A172 (cell line): ENCODE results near the gene MAP1LC3B2. TPM values are rescaled to one million over a fixed set of nuclear protein-coding genes. Genes with fewer than 3 reads are reported as not detected.

Experiments used
- DNase-seq: peaks from one replicate; pipeline ENCODE4 v3.0.0-alpha.2; 2015; ENCODE audit warnings: low spot score
- total RNA-seq: library from RNA; depleted of rRNA; stranded (reverse); fragments of >200 nt; shearing (Covaris generic); gene quantifications from 2 replicates; pipeline ENCODE4 v1.2.3, GENCODE V29; 2014; rRNA removed

MAP1LC3B2 gene
- total RNA-seq, 1 experiment from 2014 or later: 1.8 TPM

DNA sequence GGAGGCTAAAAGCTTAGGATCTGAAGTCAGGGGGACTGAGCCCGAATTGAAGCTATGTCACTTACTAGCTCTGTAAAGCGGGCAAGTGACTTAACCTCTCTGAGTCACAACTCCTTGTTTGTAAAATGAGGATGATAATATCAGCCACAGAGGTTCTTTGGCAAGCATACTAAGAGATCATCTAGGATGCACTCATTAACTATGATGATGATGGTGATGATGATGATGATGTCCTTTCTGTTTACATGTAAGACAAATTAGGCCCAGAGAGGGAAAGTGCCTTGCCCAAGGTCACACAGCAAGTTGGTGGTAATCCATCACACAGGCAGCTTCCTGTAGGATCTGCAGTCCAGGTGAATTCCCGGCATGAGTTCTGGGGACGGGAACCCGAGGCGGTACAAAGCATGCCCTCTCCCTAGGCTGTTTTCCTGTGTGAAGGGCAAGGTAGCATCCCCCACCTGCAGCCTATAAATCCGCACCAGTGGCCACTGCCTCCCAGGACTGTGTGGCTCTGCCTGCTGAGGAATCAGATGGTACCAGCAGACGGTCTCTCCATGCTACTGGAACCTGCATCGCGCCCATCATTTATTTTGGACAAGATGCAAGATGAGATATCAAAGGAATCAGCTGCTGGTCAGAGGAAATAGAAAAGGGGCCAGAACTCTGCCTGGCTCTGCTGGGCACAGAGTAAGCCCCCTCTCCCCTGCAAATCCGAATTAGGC is 55.2 kb downstream of the MAP1LC3B2 start:
- DNase-seq: no peak

DNA sequence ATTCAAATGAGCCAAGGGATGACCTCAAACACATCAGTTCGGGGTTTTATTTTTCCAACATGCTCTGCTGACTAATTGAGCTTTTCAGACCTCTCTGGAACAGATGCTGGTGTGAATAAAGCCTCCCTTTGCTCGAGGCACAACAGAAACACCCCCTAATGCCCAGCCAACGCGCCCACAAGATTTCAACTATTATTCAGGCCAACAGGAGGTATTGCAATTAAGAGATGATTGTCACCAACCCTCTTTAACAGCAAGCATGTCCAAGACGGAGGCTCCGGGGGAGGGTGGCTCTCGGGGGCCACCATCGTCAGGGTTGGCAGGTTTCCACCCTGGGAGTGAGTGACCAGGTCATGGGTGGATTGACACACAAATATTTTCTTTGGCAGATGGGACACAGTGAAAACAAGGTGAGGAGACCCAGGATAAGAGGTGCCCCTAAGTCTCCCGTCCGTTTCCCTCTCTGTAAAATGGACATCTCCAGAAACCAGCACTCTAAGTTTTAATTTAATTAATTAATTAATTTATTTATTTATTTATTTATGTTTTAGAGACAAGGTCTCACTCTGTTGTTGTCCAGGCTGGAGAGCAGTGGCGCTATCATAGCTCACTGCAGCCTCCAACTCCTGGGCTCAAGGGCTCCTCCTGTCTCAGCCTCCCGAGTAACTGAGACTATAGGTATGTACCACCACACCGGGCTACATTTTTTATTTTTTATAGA is 56.1 kb downstream of the MAP1LC3B2 start:
- DNase-seq: no peak

DNA sequence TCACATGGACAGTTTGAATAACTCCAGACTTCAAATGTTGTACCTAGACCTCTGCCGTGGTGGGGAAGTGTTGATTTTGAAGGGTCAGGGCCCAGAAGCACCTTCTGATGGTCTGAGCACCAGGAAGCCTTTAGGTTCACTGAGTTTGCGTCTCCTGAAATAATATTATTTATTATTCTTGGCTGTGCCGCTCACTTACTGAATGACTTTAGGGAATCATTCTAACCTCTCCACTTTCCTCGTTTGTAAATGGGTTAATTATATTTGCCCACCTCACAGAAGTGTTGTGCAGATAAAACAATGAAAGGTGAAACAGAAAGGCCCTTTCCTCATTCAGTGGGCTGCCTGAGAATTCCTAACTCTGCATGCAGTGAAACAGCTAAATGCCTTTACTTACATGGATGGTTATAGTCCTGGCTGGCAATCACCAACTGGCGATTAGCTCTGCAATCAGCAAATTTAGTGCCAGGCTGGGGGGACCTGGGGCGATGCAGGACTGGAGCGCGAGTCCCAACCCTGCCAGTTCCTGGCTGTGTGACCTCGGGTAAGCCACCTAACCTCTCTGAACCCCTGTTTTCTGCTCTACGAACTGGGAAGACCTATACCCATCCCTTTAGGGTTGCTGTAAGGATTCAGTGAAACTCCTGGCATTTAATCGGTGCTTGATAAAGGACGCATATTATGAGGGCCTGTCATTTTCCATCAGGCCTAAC is 57.5 kb downstream of the MAP1LC3B2 start:
- no peak for DNase-seq

DNA sequence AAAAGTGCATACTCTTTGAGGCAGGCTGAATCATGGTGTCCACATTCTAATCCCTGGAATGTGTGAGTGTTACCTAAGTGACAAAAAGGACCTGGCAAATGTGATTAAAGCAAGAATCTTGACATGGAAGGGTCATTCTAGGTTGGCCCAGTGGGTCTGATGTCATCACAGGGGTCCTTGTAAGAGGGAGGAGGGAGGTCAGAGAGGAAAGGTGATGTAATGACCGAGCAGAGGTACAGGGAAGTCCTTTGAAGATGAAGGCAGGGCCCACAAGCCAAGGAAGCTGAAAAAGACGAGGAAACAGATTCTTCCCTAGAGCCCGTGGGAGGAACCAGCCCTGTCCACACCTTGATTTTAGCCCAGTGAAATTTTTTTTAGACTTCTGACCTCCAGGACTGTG is 60.1 kb downstream of the MAP1LC3B2 start:
- DNase-seq: no peak

DNA sequence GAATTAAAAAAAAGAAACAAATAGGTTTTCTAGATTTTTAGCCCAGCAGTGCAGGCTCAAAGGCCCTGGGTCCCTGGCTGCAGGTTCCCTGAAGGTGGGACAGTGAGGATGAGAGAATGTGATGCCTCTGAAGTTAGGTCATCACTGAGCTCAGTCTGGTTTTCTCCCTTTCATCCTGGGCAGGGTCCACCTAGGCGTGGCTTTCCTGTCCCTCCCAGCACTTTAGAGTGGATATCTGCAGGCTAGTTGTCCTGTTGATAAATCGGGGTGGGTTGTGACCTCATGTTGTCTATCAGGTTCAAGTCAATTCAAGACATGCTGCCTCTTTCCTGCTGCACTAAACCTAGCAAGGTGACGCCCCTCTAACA is 60.9 kb downstream of the MAP1LC3B2 start:
- DNase-seq: no peak

DNA sequence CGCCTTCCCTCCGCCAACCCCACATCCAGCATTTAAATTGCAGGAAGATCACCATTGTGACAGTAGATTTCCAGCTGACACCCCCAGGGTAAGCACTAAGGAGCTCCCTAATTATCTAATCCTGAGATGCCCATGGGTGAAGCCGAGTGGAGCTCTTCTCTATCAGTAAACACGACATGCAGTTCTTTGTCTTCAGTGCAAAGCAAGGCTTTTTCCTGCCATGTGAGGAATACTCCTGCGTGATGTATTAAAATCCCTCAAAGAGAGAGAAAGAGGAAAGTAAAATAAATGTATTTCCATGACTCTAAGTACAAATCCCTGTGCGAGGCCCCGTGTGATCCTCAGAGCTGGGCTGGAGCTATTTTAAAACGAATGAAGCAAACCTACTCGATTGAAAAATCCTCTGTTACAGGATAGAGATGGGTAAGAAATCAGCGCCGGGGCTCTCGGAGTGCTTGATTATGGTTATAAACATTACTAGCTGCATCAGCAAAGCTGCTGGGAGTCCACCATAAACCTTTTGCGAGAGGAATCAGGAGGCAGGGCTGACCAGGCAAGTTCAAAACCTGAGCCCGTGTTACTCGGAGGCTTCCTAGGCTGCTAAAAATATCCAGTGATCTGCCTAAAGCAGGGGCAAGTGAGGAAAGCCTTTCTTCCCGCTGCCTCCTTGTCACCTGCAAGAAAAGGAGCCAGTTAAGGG is 61.5 kb downstream of the MAP1LC3B2 start:
- DNase-seq: no peak

DNA sequence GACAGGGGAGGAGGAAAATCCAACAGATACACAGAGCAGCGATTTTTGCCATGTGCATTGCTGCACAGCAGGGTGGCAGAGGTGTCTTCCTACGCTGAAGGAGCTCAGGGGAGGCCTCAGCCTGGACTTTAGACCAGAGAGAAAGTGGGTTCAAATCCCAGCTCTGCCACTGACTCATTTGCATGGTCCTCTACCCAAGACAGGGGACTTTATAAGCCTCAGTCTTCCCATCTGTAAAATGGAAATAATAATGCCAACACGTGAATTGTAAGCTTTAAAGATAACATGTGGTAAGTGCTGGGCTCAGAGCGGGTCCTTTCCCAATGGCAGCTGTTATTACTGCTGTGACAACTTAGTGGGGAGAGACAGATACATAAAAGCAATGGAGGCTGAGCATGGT is 62.0 kb downstream of the MAP1LC3B2 start:
- no peak for DNase-seq

DNA sequence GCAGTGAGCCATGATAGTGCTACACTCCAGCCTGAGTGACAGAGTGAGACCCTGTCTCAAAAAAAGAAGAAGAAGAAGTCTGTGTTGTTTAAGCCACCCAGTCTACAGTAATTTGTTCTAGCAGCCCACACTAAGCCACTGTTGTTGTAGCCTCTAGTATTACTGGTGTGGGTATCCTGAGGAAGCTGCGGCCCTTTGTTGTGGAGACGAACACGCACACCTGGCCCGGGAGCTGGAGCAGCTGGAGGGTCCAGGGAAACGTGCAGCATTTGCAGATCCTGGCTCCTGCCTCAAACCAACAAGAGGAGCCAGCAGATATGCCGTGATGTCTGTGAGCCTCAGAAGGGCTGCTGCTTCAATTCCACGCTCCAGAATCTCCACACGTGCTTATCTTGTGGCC is 65.3 kb downstream of the MAP1LC3B2 start:
- no peak for DNase-seq

DNA sequence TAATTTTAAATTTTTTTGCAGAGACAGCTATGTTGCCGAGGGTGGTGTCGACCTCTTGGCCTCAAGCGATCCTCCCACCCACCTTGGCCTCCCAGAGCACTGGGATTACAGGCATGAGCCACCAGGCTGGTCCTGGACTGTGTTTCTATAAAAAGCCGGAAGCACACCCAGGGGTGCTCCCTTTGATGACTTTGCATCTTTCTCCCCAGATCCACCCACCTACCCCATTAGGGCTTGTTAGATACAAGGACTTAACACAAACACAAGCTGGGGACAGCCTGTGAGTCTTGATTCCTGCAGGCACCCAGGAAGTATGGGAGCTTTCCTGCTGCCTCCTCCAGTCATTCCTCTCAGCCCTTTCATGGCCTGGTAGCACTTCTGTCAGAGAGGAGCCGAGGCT is 67.0 kb downstream of the MAP1LC3B2 start:
- DNase-seq: no peak

Other genes with a start within 250 kb of the MAP1LC3B2 start
- gene SPRING1, start 178.7 kb downstream of the MAP1LC3B2 start, total RNA-seq: 38.7 and 47.4 TPM in 2 replicates
- 10.9 and 23.0 TPM in 2 replicates for gene RNFT2, start 178.9 kb downstream of the MAP1LC3B2 start, total RNA-seq